ENCODE results near the gene LMF2. TPM values are rescaled to one million over a fixed set of nuclear protein-coding genes. Genes with fewer than 3 reads are reported as not detected.

LMF2 gene
- total RNA-seq, 1 experiment from 2014 or later: 42.4 TPM

- Histone ChIP-seq H3K4me2 (ENCODE audit: low read length) (peak overlapping the region; percentile 96), H3F3A (ENCODE audit: low read length, unreplicated experiment) (no peaks in the 10 kb centered on the region), H3K4me1 (ENCODE audit: insufficient read depth, low read length) (peaks cover 32% of the 10 kb centered on the region), H3K36me3 (ENCODE audit: low read depth, low read length) (no peaks in the 10 kb centered on the region; the same call in 1 of the 2 replicates), H3K9me2 (replicated peaks; ENCODE audit: low read length) (no peaks in the 10 kb centered on the region), H2AFZ (ENCODE audit: low read length) (no peak overlapping the region), H4K20me1 (ENCODE audit: low read length) (peaks cover 43% of the 10 kb centered on the region), H3K4me3 (ENCODE audit: low read length) (peak overlapping the region; percentile 84), H3K27ac (ENCODE audit: low read length) (no peak overlapping the region), H3K9ac (ENCODE audit: low read length) (peak overlapping the region; percentile 80), H3K27me3 (ENCODE audit: low read length) (no peaks in the 10 kb centered on the region), H3K79me2 (ENCODE audit: low read length) (peaks cover 52% of the 10 kb centered on the region), H3K9me3 (ENCODE audit: low read length) (no peaks in the 10 kb centered on the region)
- no peak for TF ChIP-seq EZH2 (IDR thresholded peaks at IDR 0.05; ENCODE audit: low read length, unreplicated experiment)
- no peak for TF ChIP-seq CTCF (conservative IDR thresholded peaks at IDR 0.05; ENCODE audit: low read depth, low read length)
- TF ChIP-seq EZH2phosphoT487 (IDR thresholded peaks at IDR 0.05; ENCODE audit: borderline replicate concordance, low read length): no peak
- ATAC-seq: peak; percentile 41
- intact Hi-C loops (cut with micrococcal nuclease): no loop called here
- CTCF ChIA-PET: interaction anchor here (1.0 kb wide), 1 partner anchor 34 kb away, joined by 5 read pairs; the partner anchor contains the start of genes LMF2 and NCAPH2
- POLR2A ChIA-PET (ENCODE audit: unreplicated experiment): interaction anchor here (0.6 kb wide), 1 partner anchor 36 kb away, joined by 4 read pairs; no protein-coding TSS in a partner anchor
- peak; percentile 10 for DNase-seq
- TSS peak; percentile 35 for BruUV-seq (replicated peaks)
These were observed 33.4 kb downstream of the LMF2 start for GRCh38 chr22:50473855-50474671.

GRCh38 chr22:50473088-50473487, 34.4 kb downstream of the LMF2 start:
- Histone ChIP-seq H3K27ac (ENCODE audit: low read length) (no peak overlapping the region), H3K4me1 (ENCODE audit: insufficient read depth, low read length) (peaks cover 32% of the 10 kb centered on the region), H3K4me2 (ENCODE audit: low read length) (peak overlapping the region; percentile 96), H3K36me3 (ENCODE audit: low read depth, low read length) (no peaks in the 10 kb centered on the region; the same call in 1 of the 2 replicates), H3K27me3 (ENCODE audit: low read length) (no peaks in the 10 kb centered on the region), H3K9ac (ENCODE audit: low read length) (no peak overlapping the region), H2AFZ (ENCODE audit: low read length) (no peak overlapping the region), H3K9me3 (ENCODE audit: low read length) (no peaks in the 10 kb centered on the region), H4K20me1 (ENCODE audit: low read length) (peaks cover 48% of the 10 kb centered on the region), H3F3A (ENCODE audit: low read length, unreplicated experiment) (no peaks in the 10 kb centered on the region), H3K4me3 (ENCODE audit: low read length) (peak overlapping the region; percentile 84), H3K79me2 (ENCODE audit: low read length) (peaks cover 58% of the 10 kb centered on the region), H3K9me2 (replicated peaks; ENCODE audit: low read length) (no peaks in the 10 kb centered on the region)
- TF ChIP-seq CTCF (conservative IDR thresholded peaks at IDR 0.05; ENCODE audit: low read depth, low read length) (peak; percentile 55; the same call in 1 of the 2 replicates), EZH2 (IDR thresholded peaks at IDR 0.05; ENCODE audit: low read length, unreplicated experiment) (no peak), EZH2phosphoT487 (IDR thresholded peaks at IDR 0.05; ENCODE audit: borderline replicate concordance, low read length) (no peak)
- DNase-seq (peak; percentile 36), ATAC-seq (no peak)
- intact Hi-C loops (cut with micrococcal nuclease): no loop called here
- POLR2A ChIA-PET (ENCODE audit: unreplicated experiment): interaction anchor here (0.6 kb wide), 1 partner anchor 127 kb away, joined by 3 read pairs; no protein-coding TSS in a partner anchor
- CTCF ChIA-PET: interaction anchor here (1.0 kb wide), 1 partner anchor 35 kb away, joined by 5 read pairs; the partner anchor contains the start of genes LMF2 and NCAPH2
- no TSS peak for BruUV-seq (replicated peaks)

GRCh38 chr22:50471962-50472361, 35.5 kb downstream of the LMF2 start:
- no peak for DNase-seq
- Histone ChIP-seq H3K9ac (ENCODE audit: low read length) (no peak overlapping the region), H3K4me2 (ENCODE audit: low read length) (no peak overlapping the region), H3K9me3 (ENCODE audit: low read length) (no peaks in the 10 kb centered on the region), H4K20me1 (ENCODE audit: low read length) (peaks cover 48% of the 10 kb centered on the region), H3K27me3 (ENCODE audit: low read length) (no peaks in the 10 kb centered on the region), H2AFZ (ENCODE audit: low read length) (no peak overlapping the region), H3K4me3 (ENCODE audit: low read length) (no peak overlapping the region), H3K36me3 (ENCODE audit: low read depth, low read length) (no peaks in the 10 kb centered on the region; the same call in none of the 2 replicates), H3K27ac (ENCODE audit: low read length) (no peak overlapping the region), H3F3A (ENCODE audit: low read length, unreplicated experiment) (no peaks in the 10 kb centered on the region), H3K4me1 (ENCODE audit: insufficient read depth, low read length) (peaks cover 32% of the 10 kb centered on the region), H3K79me2 (ENCODE audit: low read length) (peaks cover 58% of the 10 kb centered on the region), H3K9me2 (replicated peaks; ENCODE audit: low read length) (no peaks in the 10 kb centered on the region)
- intact Hi-C loops (cut with micrococcal nuclease): no loop called here
- CTCF ChIA-PET: no interaction called here
- no peak for TF ChIP-seq CTCF (conservative IDR thresholded peaks at IDR 0.05; ENCODE audit: low read depth, low read length)
- TF ChIP-seq EZH2 (IDR thresholded peaks at IDR 0.05; ENCODE audit: low read length, unreplicated experiment): no peak
- no peak for TF ChIP-seq EZH2phosphoT487 (IDR thresholded peaks at IDR 0.05; ENCODE audit: borderline replicate concordance, low read length)
- BruUV-seq (replicated peaks): no TSS peak
- no peak for ATAC-seq
- POLR2A ChIA-PET (ENCODE audit: unreplicated experiment): no interaction called here
